T-helper 2 cell treated with Interferon-gamma antibody and Interleukin-4, amounts not matched to agents 5 μg/mL and 100 μg/mL, for 36 hours (primary cell): ENCODE measurements around the gene SYT3.
A peak's percentile ranks its signal among the peaks of the same experiment; 100 is the strongest.

ENCODE experiments used
- DNase-seq: peaks from one replicate; pipeline ENCODE4 v3.0.0; 2021; ENCODE audit warnings: low spot score
- H3K27ac Mint-ChIP-seq: one replicate; pipeline ENCODE4 v1.8.0; 2021; ENCODE audit warnings: mild to moderate bottlenecking, mixed read lengths
- H3K27me3 Mint-ChIP-seq: one replicate; pipeline ENCODE4 v1.8.0; 2021; ENCODE audit warnings: low read depth, mixed read lengths
- H3K36me3 Mint-ChIP-seq: one replicate; pipeline ENCODE4 v1.8.0; 2021; ENCODE audit warnings: low read depth, mixed read lengths
- H3K4me1 Mint-ChIP-seq: one replicate; pipeline ENCODE4 v1.8.0; 2021; ENCODE audit warnings: low read depth, mixed read lengths
- H3K4me3 Mint-ChIP-seq: one replicate; pipeline ENCODE4 v1.8.0; 2022; ENCODE audit warnings: mild to moderate bottlenecking, moderate library complexity, mixed read lengths
- H3K9me3 Mint-ChIP-seq: one replicate; pipeline ENCODE4 v1.8.0; 2021; ENCODE audit warnings: mixed read lengths

SYT3 gene

DNA sequence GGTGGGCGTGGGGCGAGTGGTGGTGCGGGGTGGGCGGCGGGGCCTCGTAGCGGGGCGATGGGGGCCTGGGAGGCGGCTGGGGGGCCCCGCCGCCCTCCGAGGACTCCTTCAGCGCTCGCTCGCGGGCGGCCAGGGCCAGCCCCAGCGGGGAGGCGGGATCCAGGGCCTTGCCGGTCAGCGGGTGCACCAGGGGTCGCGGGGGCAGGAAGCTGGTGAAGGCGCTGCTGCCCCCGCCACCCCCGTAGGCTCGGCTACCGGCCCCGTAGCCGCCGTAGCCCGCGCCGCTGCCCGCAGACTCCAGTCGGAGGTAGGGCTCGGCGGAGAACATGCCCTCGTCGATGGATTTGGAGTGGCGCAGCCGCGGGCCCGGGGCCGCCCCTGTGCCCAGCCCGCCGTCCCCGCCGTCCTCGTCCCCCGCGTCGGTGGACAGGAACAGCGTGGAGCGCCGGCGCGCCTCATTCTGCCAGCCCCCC is 28.1 kb upstream of the SYT3 start:
- DNase-seq = no peak
- H3K9me3 Mint-ChIP-seq = no peaks in the 10 kb centered on the region
- H3K36me3 Mint-ChIP-seq = no peaks in the 10 kb centered on the region
- peaks cover 50% of the 10 kb centered on the region for H3K27me3 Mint-ChIP-seq
- no peak overlapping the region for H3K4me3 Mint-ChIP-seq
- no peaks in the 10 kb centered on the region for H3K4me1 Mint-ChIP-seq
- H3K27ac Mint-ChIP-seq = no peak overlapping the region

DNA sequence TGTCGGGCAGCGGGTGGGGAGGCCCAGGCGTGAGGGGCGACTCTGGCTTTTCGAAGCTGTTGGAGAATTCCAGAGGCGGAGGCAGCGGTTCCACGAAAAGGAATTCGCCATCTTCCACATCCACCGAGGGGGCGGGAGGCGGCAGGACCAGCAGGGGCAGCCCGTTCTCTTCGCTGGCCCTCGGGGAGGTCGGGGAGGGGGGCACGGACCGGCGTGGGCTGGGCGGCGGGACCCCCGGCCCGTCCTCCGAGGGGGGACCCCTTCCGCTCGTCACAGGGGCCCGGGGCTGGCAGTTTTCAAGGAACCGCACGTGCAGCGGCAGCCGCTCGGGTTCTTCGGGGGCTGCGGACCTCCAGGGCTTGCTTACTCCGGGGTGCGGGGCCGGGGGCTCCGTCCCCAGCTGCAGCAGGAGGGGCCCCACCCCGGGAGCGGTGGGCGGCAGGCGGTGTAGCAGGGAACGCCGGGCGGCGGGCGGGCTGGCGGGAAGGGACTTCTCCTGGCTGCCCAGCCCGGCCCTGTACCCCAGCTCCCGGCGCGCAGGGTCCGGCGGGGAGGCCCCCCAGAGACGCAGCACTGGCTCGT is 27.6 kb upstream of the SYT3 start:
- H3K4me3 Mint-ChIP-seq = no peak overlapping the region
- no peak for DNase-seq
- H3K36me3 Mint-ChIP-seq = no peaks in the 10 kb centered on the region
- peaks cover 47% of the 10 kb centered on the region for H3K27me3 Mint-ChIP-seq
- no peaks in the 10 kb centered on the region for H3K9me3 Mint-ChIP-seq
- no peak overlapping the region for H3K27ac Mint-ChIP-seq
- H3K4me1 Mint-ChIP-seq = no peaks in the 10 kb centered on the region

DNA sequence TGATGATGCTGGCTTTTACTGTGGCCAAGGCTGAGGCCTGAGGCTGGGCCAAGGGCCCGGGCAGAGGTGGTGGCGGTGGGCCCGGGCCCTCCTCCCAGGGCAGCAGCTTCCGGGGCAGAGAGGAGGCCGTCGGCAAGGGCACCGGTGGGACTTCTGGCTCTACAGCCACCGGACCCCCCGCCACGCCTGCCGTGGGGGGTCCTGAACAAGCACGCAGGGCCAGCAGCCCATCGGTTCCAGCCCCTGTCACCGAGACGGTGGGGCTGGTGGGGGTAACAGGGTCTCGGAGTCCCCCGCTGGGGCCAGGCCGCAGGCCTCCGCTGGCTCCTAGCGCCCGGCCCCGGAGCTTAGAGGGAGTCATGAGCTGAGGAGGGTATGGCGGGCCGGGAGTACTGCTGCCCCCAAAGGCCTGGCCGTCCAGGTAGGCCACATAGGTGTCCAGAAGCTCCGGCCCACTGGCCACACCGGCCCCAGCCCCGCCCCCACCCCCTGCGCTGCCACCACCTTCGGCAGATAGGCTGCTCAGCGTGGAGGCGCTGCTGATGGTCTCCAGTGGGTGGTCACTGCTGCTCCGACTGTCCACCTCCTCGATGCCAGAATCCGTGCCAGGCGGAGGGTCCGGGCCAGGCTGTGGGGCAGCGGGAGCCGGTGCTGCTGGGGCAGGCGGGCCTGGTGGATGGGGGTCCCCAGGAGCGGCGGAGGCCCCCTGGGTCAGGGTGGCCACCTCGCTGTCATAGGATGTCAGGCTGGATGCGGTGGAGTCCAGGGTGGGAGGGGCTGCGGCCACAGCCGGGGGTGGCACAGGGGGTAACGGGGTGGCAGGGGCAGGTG is 26.9 kb upstream of the SYT3 start:
- peaks cover 43% of the 10 kb centered on the region for H3K27me3 Mint-ChIP-seq
- H3K27ac Mint-ChIP-seq = no peak overlapping the region
- no peaks in the 10 kb centered on the region for H3K36me3 Mint-ChIP-seq
- DNase-seq = no peak
- no peaks in the 10 kb centered on the region for H3K4me1 Mint-ChIP-seq
- H3K9me3 Mint-ChIP-seq = no peaks in the 10 kb centered on the region
- no peak overlapping the region for H3K4me3 Mint-ChIP-seq

DNA sequence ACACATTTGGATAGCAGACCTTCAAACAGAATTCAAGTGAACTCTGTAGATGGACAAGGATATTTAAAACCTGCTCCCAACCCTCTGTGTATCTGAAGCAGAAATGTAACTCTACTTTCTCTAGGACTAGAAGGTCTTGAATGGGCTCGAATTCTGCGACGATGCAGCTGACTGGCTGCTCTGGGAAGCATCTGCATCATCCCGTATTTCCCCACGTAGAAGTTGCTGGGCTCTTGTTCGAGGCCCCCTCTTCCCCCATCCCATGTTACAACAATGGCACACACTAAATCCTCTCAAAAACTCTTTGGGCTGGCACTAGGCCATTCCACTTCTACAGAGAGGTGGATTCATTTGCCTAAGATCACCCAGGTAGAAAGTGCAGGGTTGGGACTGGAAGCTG is 24.5 kb upstream of the SYT3 start:
- no peak for DNase-seq
- no peak overlapping the region for H3K4me3 Mint-ChIP-seq
- peaks cover 34% of the 10 kb centered on the region for H3K27me3 Mint-ChIP-seq
- H3K4me1 Mint-ChIP-seq = no peaks in the 10 kb centered on the region
- no peaks in the 10 kb centered on the region for H3K9me3 Mint-ChIP-seq
- H3K27ac Mint-ChIP-seq = no peak overlapping the region
- no peaks in the 10 kb centered on the region for H3K36me3 Mint-ChIP-seq

DNA sequence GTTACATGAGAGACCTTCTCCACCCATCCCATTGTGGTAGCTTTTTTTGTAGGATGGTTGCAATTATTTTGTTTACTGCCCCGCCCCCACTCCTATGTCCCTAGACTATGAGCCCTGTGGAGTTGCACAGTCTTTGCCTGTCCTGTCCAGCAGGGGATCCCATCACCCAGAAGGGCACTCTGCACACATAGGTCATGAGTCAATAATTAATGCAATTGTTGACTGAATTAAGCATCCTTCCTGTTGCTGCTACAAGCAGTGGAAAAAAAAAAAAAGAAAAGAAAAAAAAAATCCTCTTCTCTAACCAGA is 23.8 kb upstream of the SYT3 start:
- Mint-ChIP-seq H3K4me1 (peaks cover 2% of the 10 kb centered on the region), H3K9me3 (peaks cover under 1% of the 10 kb centered on the region), H3K4me3 (no peak overlapping the region), H3K36me3 (no peaks in the 10 kb centered on the region), H3K27me3 (peaks cover 30% of the 10 kb centered on the region), H3K27ac (peak overlapping the region; percentile 24)
- DNase-seq = no peak

DNA sequence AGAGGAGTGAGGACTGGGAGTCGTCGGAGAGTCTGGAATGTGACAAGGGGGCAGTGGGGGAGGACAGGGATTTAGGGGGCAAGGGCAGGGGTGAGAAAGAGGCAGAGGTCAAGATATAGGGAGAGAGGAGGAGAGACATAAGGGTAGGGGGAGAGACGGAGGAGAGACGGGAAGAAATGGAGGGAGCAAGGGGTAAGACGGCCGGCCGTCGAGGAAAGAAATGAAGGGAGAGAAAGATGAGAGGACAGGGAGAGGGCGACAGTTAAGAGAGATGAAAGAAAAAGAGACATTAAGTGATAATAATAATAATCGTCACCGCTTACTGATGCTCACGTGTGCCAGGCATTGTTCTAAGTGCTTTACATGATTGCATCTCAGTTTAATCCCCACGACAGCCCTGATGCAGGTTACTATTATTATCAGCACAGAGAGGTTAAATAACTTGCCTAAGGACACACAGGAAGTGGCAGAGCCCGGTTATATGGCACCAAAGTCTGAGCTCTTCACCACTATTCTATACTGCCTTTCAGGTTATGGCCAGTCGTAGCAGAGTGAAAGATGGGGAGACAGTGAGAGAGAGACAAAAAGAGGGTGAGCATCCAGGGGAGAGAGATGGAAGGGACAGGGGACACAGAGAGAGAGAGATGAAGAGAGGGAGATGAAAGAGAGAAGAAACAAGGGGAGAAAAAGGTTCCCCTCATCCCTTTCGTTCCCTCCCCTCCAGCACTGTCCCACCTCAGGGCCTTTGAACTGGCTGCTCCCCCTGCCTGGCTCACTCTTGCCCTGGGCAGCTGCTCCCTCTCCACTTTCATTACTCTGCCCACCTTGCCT is 23.2 kb upstream of the SYT3 start:
- peaks cover 6% of the 10 kb centered on the region for H3K4me1 Mint-ChIP-seq
- H3K36me3 Mint-ChIP-seq = no peaks in the 10 kb centered on the region
- peaks cover 35% of the 10 kb centered on the region for H3K27me3 Mint-ChIP-seq
- peaks cover 6% of the 10 kb centered on the region for H3K9me3 Mint-ChIP-seq
- H3K4me3 Mint-ChIP-seq = no peak overlapping the region
- H3K27ac Mint-ChIP-seq = peak overlapping the region; percentile 24
- DNase-seq = no peak

DNA sequence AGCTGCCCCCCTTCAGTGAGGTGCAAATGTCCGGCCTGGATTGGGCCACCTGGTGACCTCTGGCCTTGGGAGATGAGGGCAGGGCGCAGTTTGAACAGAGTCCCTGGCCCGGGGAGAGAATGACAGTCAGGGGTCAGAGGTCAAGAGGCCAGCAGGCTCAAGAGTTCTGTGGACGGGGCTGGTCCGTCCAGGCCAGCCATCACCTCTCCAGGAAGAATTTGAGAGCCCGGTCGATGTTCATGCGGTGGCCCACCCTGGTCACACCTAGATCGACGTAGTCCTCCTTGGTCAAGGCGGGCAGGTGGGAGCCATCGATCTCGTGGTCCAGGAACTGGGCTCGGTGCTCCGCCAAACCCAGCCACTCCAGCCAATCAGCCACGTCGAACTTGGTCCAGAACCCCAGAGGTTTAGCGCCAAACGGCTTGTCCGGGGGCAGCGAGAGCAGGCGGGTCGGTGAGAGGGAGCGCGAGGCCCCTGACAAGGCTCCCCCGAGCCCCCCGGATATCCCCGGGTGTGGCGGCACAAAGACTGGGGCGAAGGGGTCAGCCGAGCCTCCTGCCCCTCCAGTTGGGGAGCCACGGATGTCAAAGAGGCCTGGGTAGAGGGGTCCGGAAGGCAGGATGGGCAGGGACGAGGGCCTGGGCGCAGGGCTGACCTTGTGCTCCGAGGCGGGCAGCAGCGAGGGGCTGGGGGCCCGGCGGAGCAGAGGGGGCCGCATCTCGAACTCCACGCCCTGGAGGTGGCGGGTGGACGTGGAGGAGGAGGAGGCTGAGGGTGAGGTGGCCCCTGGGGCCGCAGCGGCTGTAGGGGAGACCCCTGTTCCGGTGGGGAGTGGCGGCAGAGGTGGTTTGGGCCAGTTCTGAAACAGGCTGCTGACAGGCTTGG is 22.3 kb upstream of the SYT3 start:
- Mint-ChIP-seq H3K4me3 (no peak overlapping the region), H3K9me3 (peaks cover 14% of the 10 kb centered on the region), H3K27me3 (peaks cover 41% of the 10 kb centered on the region), H3K4me1 (peaks cover 10% of the 10 kb centered on the region), H3K36me3 (no peaks in the 10 kb centered on the region), H3K27ac (no peak overlapping the region)
- no peak for DNase-seq

DNA sequence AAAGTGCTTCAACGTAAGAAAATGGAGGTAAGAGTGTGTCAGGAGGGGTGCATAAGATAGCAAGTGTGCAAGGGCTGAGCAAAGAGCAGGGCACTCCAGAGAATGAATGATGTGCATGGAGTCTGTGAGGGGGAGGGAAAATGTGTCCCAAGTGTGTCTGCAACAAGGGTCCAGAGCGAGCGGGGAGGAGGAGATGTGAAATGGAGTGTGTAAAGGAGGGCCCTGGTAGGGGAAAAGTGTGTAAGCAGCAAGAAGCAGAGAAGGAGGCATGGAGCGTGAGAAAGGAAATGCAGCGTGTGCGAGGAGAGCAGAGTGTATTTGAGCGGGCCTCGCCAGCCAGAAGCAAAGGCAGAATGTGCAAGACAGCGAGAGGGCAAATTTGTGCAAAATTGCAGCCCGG is 21.3 kb upstream of the SYT3 start:
- Mint-ChIP-seq H3K27ac (no peak overlapping the region), H3K27me3 (peaks cover 41% of the 10 kb centered on the region), H3K9me3 (peaks cover 14% of the 10 kb centered on the region), H3K4me3 (no peak overlapping the region), H3K36me3 (no peaks in the 10 kb centered on the region), H3K4me1 (peaks cover 10% of the 10 kb centered on the region)
- no peak for DNase-seq

DNA sequence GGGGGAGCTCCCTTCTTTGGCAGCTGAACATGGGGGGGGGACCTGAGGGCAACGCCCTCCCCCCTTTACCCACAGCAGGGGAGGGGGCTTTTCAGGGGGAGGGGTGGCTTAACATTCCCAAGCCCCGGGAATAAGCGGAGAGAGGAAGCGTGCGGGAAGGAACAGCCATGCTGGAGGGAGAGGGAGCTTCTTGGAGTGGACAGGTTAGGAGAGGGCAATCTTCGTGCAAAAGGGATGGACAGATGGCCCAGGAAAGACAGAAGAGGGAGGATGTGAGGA is 20.3 kb upstream of the SYT3 start:
- Mint-ChIP-seq H3K27me3 (peaks cover 39% of the 10 kb centered on the region), H3K27ac (no peak overlapping the region)

DNA sequence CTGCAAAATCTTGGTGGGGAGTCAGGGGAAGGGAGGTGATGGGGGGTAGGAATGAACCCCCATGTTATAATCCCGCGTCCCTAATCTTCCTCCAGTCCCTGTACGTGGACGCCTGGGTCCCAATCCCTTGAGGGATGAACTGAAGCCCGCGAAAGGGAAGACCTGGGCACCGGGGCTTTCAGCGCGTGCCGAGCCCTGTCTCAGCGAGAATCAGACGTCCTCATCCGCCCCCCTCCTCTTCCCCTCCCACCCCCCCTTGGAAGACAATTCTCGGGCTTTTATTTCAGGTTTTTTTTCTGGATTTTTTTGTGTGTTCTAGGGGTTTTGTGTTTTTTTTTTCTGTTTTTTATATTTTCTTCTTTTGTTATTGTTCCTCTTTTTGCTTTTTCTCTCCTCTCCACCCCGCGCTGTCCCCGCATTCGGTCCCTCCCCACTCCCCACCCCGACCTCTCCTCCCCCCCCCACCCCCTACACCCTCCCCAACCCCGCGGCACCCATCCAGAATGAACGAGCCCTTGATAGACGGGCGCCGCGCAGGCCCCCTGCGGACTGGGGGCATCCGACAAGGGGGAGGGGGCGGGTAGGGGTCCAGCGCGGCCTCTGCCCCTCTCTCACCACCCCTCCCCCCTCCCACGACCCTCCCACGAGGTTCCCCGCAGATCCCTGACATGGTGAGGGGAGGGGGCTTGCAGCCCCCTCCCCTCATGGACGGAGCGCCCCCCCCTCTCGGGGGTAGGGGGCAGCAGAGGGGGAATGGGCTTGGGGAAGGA is 19.8 kb upstream of the SYT3 start:
- H3K4me1 Mint-ChIP-seq = peaks cover 10% of the 10 kb centered on the region
- H3K27me3 Mint-ChIP-seq = peaks cover 38% of the 10 kb centered on the region
- no peak overlapping the region for H3K27ac Mint-ChIP-seq

More for the DNA sequence above, 20.3 kb upstream of the SYT3 start:
- peaks cover 10% of the 10 kb centered on the region for H3K4me1 Mint-ChIP-seq
- peaks cover 16% of the 10 kb centered on the region for H3K9me3 Mint-ChIP-seq
- no peaks in the 10 kb centered on the region for H3K36me3 Mint-ChIP-seq
- DNase-seq = no peak
- no peak overlapping the region for H3K4me3 Mint-ChIP-seq

DNA sequence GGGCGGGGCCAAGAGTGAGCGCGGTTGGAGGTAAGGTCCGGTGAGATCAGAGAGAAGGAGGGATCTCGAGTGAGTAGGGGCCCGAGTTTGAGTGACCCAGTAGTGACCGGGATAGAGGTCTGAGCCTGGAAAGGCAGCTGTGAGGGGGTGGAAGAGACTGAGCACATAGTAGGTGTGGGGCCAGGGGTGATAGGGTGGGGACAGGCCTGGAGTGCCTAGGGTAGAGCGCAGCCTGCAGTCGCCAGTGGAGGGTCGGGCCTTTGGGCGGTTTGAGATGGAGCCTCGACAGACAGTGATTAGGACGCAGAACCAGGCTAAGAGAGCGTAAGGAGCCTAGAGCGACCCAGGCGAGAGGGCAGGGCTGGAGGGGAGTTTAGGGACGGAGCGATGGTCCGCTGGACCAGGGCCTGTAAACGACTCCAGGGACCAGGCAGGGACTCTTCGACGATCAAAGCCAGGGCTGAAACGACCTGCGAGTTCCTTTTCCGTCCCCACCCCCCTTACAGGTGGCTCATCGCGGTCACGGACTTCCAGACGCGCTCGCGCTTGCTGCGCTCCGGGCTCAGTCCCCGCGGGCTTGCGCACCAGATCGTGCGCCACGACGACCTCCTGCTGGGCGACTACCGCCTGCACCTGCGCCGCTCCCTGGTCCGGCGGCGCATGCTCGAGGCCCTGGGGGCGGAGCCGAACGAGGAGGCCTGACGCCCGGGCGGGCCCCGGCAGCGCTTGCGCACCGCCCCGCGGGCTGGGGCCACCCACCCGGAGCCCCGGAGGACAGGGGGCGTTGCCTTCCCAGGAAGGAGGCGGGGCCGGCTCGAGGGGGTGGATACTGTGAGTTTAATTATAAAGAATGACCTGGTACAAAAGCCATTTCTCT is 19.0 kb upstream of the SYT3 start:
- Mint-ChIP-seq H3K4me3 (peak overlapping the region; percentile 88), H3K27me3 (peaks cover 33% of the 10 kb centered on the region), H3K36me3 (no peaks in the 10 kb centered on the region), H3K4me1 (peaks cover 10% of the 10 kb centered on the region), H3K27ac (peak overlapping the region; percentile 98), H3K9me3 (peaks cover 19% of the 10 kb centered on the region)
- peak; percentile 65 for DNase-seq

More for the DNA sequence above, 19.8 kb upstream of the SYT3 start:
- no peak overlapping the region for H3K4me3 Mint-ChIP-seq
- H3K9me3 Mint-ChIP-seq = peaks cover 19% of the 10 kb centered on the region
- no peak for DNase-seq
- H3K36me3 Mint-ChIP-seq = no peaks in the 10 kb centered on the region

DNA sequence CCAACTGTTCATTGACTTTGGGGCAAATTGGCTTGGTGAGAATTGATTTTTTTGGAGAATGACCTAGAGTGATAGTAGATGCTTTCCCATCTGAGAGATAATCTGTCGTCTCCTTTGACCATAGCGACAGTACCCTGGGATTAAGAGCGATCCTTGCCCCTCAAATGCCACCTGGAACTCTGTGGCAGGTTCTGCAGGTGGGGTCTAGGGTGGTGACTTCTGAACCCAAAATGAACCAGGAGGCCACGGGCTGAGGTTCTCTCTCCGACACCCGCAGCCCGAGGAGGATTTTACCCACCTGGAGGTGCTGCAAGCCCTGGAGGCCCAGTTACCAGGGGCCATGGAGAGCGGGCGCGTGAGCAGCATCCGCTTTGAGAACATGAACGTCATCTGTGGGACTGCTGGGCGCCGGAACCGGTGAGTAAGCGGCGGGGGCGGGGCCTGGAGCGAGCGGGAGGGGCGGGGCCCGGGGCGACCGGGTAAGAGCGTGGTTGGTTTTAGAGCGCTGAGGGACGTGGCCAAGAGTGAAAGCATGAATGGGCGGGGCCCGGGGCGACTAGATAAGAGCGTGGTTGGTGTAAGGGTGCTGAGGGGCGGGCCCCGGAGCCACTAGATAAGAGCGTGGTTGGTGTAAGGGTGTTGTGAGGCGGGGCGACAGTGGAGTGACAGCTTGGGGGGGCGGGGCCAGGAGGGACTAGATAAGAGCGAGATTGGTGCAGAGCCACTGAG is 18.2 kb upstream of the SYT3 start:
- peak; percentile 85 for DNase-seq
- Mint-ChIP-seq H3K27ac (peak overlapping the region; percentile 98), H3K36me3 (no peaks in the 10 kb centered on the region), H3K27me3 (peaks cover 26% of the 10 kb centered on the region), H3K4me3 (peak overlapping the region; percentile 88), H3K4me1 (peaks cover 10% of the 10 kb centered on the region), H3K9me3 (peaks cover 19% of the 10 kb centered on the region)
